Globus pallidus (tissue), 1 donor: Measurements from ENCODE around the gene MAN1A2.

Source experiments
- DNase-seq: peaks from one replicate; pipeline ENCODE4 v3.0.0-alpha.2; 2015; ENCODE audit warnings: low spot score

The MAN1A2 gene

DNA sequence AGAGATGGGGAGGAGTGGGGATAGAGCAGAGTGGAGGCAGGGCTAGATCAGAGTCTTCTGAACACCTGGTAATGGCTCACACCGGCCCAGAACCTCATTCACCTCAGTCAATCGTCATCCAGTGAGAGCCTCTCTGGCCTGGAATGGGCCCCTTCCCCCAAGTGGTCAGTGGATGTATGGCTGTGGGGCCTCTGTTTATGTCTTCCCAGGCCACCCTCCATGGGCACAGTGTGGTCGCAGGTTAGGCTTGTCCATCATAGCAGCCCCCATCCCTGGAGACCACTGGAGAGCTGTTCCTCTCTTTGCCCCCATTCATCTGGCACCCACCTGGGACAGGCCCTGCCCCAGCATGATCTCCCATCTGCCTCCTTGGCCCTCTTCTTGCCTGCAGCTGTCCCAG is 209.0 kb downstream of the MAN1A2 start:
- DNase-seq = no peak

GRCh38 chr1:117577191-117577885 is 210.1 kb downstream of the MAN1A2 start:
- no peak for DNase-seq

DNA sequence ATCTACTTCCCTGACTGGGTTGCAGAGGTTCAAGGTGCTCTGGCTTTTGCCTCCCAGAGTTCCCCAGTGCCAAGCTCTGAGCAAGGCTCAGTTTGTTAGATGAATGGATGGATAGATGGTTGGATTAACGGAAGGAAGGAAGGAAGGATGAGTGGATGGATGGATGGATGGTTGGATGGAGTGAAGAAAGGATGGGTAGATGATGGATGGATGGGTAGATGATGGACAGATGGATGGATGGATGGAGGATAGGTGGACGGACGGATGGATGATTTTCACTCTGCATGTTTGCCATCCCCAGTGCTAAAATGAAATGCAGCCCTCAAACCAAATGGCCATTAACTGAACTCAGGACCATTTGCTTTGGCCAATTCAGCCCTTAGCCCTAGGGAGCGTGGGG is 211.2 kb downstream of the MAN1A2 start:
- no peak for DNase-seq
